DMS 273 (cell line): ENCODE measurements around the gene EML6.
A peak's percentile ranks its signal among the peaks of the same experiment; 100 is the strongest.

Experiments used
- DNase-seq: peaks from one replicate; lab custom pipeline; 2025; ENCODE audit not compliant: unreplicated experiment; lab: John Stamatoyannopoulos, UW

EML6 gene

GRCh38 chr2:54962511-54962910 is 239.0 kb downstream of the EML6 start:
- DNase-seq, result no peak

- DNase-seq, result peak; percentile 83
Observed at GRCh38 chr2:54962935-54963440, 239.5 kb downstream of the EML6 start.

GRCh38 chr2:54963476-54963875 is 240.0 kb downstream of the EML6 start:
- DNase-seq, result peak; percentile 82

- DNase-seq, result no peak
Observed at GRCh38 chr2:54964271-54964670, 240.8 kb downstream of the EML6 start.

- DNase-seq, result peak; percentile 34
Observed at GRCh38 chr2:54964816-54965215, 241.4 kb downstream of the EML6 start.

GRCh38 chr2:54965425-54965824 is 242.0 kb downstream of the EML6 start:
- no peak for DNase-seq

- DNase-seq, result peak; percentile 37
Observed at GRCh38 chr2:54966165-54966832, 242.8 kb downstream of the EML6 start.

GRCh38 chr2:54966837-54967236 is 243.4 kb downstream of the EML6 start:
- peak; percentile 39 for DNase-seq

GRCh38 chr2:54967269-54967668 is 243.8 kb downstream of the EML6 start:
- peak; percentile 39 for DNase-seq

GRCh38 chr2:54967759-54968365 is 244.4 kb downstream of the EML6 start:
- peak; percentile 43 for DNase-seq

GRCh38 chr2:54968561-54969218 is 245.2 kb downstream of the EML6 start:
- DNase-seq, result peak; percentile 39

GRCh38 chr2:54969295-54969939 is 246.0 kb downstream of the EML6 start:
- DNase-seq, result no peak

- DNase-seq, result no peak
Observed at GRCh38 chr2:54969940-54970338, 246.5 kb downstream of the EML6 start.

GRCh38 chr2:54975175-54975574 is 251.7 kb downstream of the EML6 start:
- DNase-seq, result no peak

- no peak for DNase-seq
Observed at GRCh38 chr2:54975598-54976492, 252.4 kb downstream of the EML6 start.

GRCh38 chr2:54977149-54977548 is 253.7 kb downstream of the EML6 start:
- no peak for DNase-seq

GRCh38 chr2:54979321-54980044 is 256.0 kb downstream of the EML6 start:
- peak; percentile 50 for DNase-seq

GRCh38 chr2:54981385-54981784 is 257.9 kb downstream of the EML6 start:
- no peak for DNase-seq

GRCh38 chr2:54983345-54984220 is 260.1 kb downstream of the EML6 start:
- no peak for DNase-seq
